HCT116 (cell line): ENCODE measurements around the gene GPN1. TPM values are rescaled to one million over a fixed set of nuclear protein-coding genes. Genes with fewer than 3 reads are reported as not detected.
"Not testable (repeated sequence)": the region's sequence is repeated elsewhere in the genome, so short reads cannot be mapped to it uniquely, and the experiment has no call there.

ENCODE experiments used
- ATAC-seq: fragments of 200-7000 bp; cut with Tn5 transposase; 2 replicates; pipeline ENCODE4 v1.9.1; 2020; ENCODE audit warnings: mild to moderate bottlenecking, moderate library complexity
- BruUV-seq: library from RNA; stranded (reverse); fragments of 400-500 nt; replicated peaks from 2 replicates; lab custom pipeline; 2021; lab: Mats Ljungman, UMichigan
- CTCF ChIA-PET: fragments of 300-600 bp; sonication (Branson Sonifier 250); formaldehyde crosslinking; loops from one replicate; lab custom pipeline; 2021; ENCODE audit warnings: antibody characterized with exemption; lab: Charles Lee
- POLR2A ChIA-PET: fragments of 300-600, 350-600 bp; sonication (Branson Sonifier 250); formaldehyde crosslinking; loops from one replicate; lab custom pipeline; 2021; ENCODE audit warnings: antibody characterized with exemption; lab: Charles Lee
- RAD21 ChIA-PET, 2 experiments: fragments of 300-600 bp; sonication (Branson Sonifier 250); formaldehyde crosslinking; loops; one replicate each; lab custom pipeline; 2023; ENCODE audit warnings: low total read pairs in 2 of 2; ENCODE audit not compliant: uncharacterized antibody in 2 of 2, unreplicated experiment in 2 of 2, low non-redundant PET in 1 of 2; lab: Charles Lee
- DNase-seq: peaks from one replicate; pipeline ENCODE4 v3.0.0-alpha.2; 2010; ENCODE audit warnings: low read depth, low spot score
- H2AFZ ChIP-seq: fragments of 200-600 bp; shearing (Covaris generic), sonication (generic); 2 replicates; pipeline ENCODE4 v1.6.1; 2017; ENCODE audit warnings: low read depth, mixed run types, mixed read lengths, antibody characterized with exemption, low read length; ENCODE audit not compliant: poor library complexity, severe bottlenecking
- H3K27ac ChIP-seq: 2 replicates; pipeline ENCODE4 v1.5.1; 2012; ENCODE audit warnings: low read depth, low read length
- H3K27me3 ChIP-seq: fragments of 200-600 bp; sonication (generic); 2 replicates; pipeline ENCODE4 v1.6.1; 2016; ENCODE audit warnings: mixed run types, low read length, mixed read lengths; ENCODE audit not compliant: insufficient read depth
- H3K36me3 ChIP-seq, 2 experiments: fragments of 200-500 bp in 1 of 2; fragments of 200-600 bp in 1 of 2; sonication (Bioruptor generic) in 1 of 2; sonication (generic) in 1 of 2; 2 replicates each; pipeline versions ENCODE4 v1.5.1 to v1.6.1; 2014 to 2016; ENCODE audit warnings: low read length in 2 of 2, inconsistent platforms in 1 of 2, mixed read lengths in 1 of 2, mixed run types in 1 of 2; ENCODE audit not compliant: insufficient read depth in 2 of 2, control insufficient read depth in 1 of 2
- H3K4me1 ChIP-seq, 2 experiments: fragments of 200-600 bp in 1 of 2; sonication (generic) in 1 of 2; 2 replicates each; pipeline versions ENCODE4 v1.5.1 to v1.6.1; 2012 to 2017; ENCODE audit warnings: low read length in 2 of 2, inconsistent platforms in 1 of 2, mild to moderate bottlenecking in 1 of 2, mixed read lengths in 1 of 2, mixed run types in 1 of 2, moderate library complexity in 1 of 2; ENCODE audit not compliant: insufficient read depth in 2 of 2, control insufficient read depth in 1 of 2
- H3K4me2 ChIP-seq: fragments of 200-600 bp; sonication (generic); 2 replicates; pipeline ENCODE4 v1.6.1; 2017; ENCODE audit warnings: mixed run types, low read length, mixed read lengths
- H3K4me3 ChIP-seq, 2 experiments: fragments of 200-600 bp in 1 of 2; sonication (generic) in 1 of 2; replicated peaks in 1 of 2; 2 replicates each; pipeline ENCODE4 v1.5.1; 2011 to 2016; ENCODE audit warnings: low read length in 2 of 2, control low read depth in 1 of 2, low read depth in 1 of 2, mild to moderate bottlenecking in 1 of 2, mixed read lengths in 1 of 2, mixed run types in 1 of 2
- H3K79me2 ChIP-seq: fragments of 200-600 bp; sonication (generic); 2 replicates; pipeline ENCODE4 v1.6.1; 2017; ENCODE audit warnings: mild to moderate bottlenecking, mixed run types, low read length, moderate library complexity, mixed read lengths; ENCODE audit not compliant: insufficient read depth
- H3K9ac ChIP-seq: fragments of 200-600 bp; sonication (generic); 2 replicates; pipeline ENCODE4 v1.6.1; 2016; ENCODE audit warnings: low read length, mixed read lengths
- H3K9me2 ChIP-seq: fragments of 200-600 bp; sonication (generic), shearing (Covaris generic); 2 replicates; pipeline ENCODE4 v1.6.1; 2017; ENCODE audit warnings: mixed run types, mild to moderate bottlenecking, moderate library complexity; ENCODE audit not compliant: insufficient read depth
- H3K9me3 ChIP-seq, 2 experiments: fragments of 200-500 bp in 1 of 2; fragments of 200-600 bp in 1 of 2; sonication (Bioruptor generic) in 1 of 2; sonication (generic) in 1 of 2; 2 replicates each; pipeline ENCODE4 v1.6.1; 2014 to 2017; ENCODE audit warnings: low read length in 2 of 2, mixed read lengths in 2 of 2, inconsistent platforms in 1 of 2, low read depth in 1 of 2, mild to moderate bottlenecking in 1 of 2, mixed run types in 1 of 2, moderate library complexity in 1 of 2; ENCODE audit not compliant: control insufficient read depth in 1 of 2, insufficient read depth in 1 of 2
- H4K20me1 ChIP-seq: fragments of 200-600 bp; sonication (generic), shearing (Covaris generic); 2 replicates; pipeline ENCODE4 v1.6.1; 2017; ENCODE audit warnings: mixed run types, mild to moderate bottlenecking, moderate library complexity; ENCODE audit not compliant: insufficient read depth
- CBX3 ChIP-seq: IDR thresholded peaks from 2 replicates; pipeline ENCODE4 v1.6.1; 2012; ENCODE audit warnings: low read depth
- FOSL1 ChIP-seq: IDR thresholded peaks from 2 replicates; pipeline ENCODE4 v1.6.1; 2012; ENCODE audit warnings: low read depth
- JUND ChIP-seq: IDR thresholded peaks from 2 replicates; pipeline ENCODE4 v1.6.1; 2012
- MAX ChIP-seq: IDR thresholded peaks from 2 replicates; pipeline ENCODE4 v1.6.1; 2012
- RAD21 ChIP-seq: IDR thresholded peaks from 2 replicates; pipeline ENCODE4 v1.6.1; 2012; ENCODE audit warnings: low read depth, mild to moderate bottlenecking
- SP1 ChIP-seq: IDR thresholded peaks from 2 replicates; pipeline ENCODE4 v1.6.1; 2012; ENCODE audit warnings: low read depth
- YY1 ChIP-seq: IDR thresholded peaks from 2 replicates; pipeline ENCODE4 v1.6.1; 2011; ENCODE audit warnings: low read length, low read depth, moderate library complexity, mild to moderate bottlenecking; ENCODE audit not compliant: insufficient replicate concordance; ENCODE audit errors: extremely low read depth
- intact Hi-C: fragments of 100-400 bp; cut with micrococcal nuclease; formaldehyde crosslinking; loops from 2 replicates; pipeline ENCODE4 v1.10.0; 2022
- total RNA-seq: library from RNA; stranded (reverse); gene quantifications from one replicate; pipeline ENCODE4 v1.2.1, GENCODE V29; 2021; ENCODE audit not compliant: unreplicated experiment

Gene GPN1
- total RNA-seq, 1 experiment from 2014 or later, result 34.3 TPM

GRCh38 chr2:27681841-27682240 lies 53.0 kb downstream of the GPN1 start:
- H3K27ac ChIP-seq, result peak overlapping the region; percentile 70; the same call in 1 of the 2 replicates
- no peak for DNase-seq
- peak; percentile 33; the same call in 1 of the 2 replicates for ATAC-seq
- CTCF ChIA-PET, result interaction anchor here (1.3 to 2.9 kb wide), 8 partner anchors 8 to 402 kb away, joined by 4 to 22 read pairs (median 10); partner anchors contain the start of gene PPM1G
- no peak overlapping the region for H2AFZ ChIP-seq
- no peaks in the 10 kb centered on the region for H3K79me2 ChIP-seq
- no TSS peak for BruUV-seq
- no peaks in the 10 kb centered on the region for H3K9me2 ChIP-seq
- peak overlapping the region; percentile 71 for H3K4me2 ChIP-seq
- H3K4me3 ChIP-seq, result peak overlapping the region in 1 of 2 experiments; percentile 40; a peak in 1 of 4 replicates
- H3K36me3 ChIP-seq, result peaks cover 14 to 16% of the 10 kb centered on the region in 2 experiments; a peak in 3 of 4 replicates
- intact Hi-C loops, result loop anchor here (2.0 to 5.0 kb wide), 2 partner anchors 715 to 771 kb away; no protein-coding TSS in a partner anchor
- H3K9ac ChIP-seq, result peak overlapping the region; percentile 39
- H3K27me3 ChIP-seq, result no peaks in the 10 kb centered on the region
- no peaks in the 10 kb centered on the region for H3K9me3 ChIP-seq
- peaks cover 25 to 35% of the 10 kb centered on the region in 2 experiments for H3K4me1 ChIP-seq
- RAD21 ChIA-PET, result no interaction called here
- TF ChIP-seq MAX, result peak; percentile 38; the same call in 1 of the 2 replicates
- TF ChIP-seq YY1, result no peak
- H4K20me1 ChIP-seq, result no peaks in the 10 kb centered on the region
- POLR2A ChIA-PET, result interaction anchor here (0.6 to 0.8 kb wide), 2 partner anchors 102 to 258 kb away, joined by 3 read pairs; no protein-coding TSS in a partner anchor

GRCh38 chr2:27682334-27682771 lies 53.5 kb downstream of the GPN1 start:
- BruUV-seq, H4K20me1 ChIP-seq, H3K79me2 ChIP-seq, H3K9me2 ChIP-seq, H3K9me3 ChIP-seq, RAD21 ChIA-PET, H2AFZ ChIP-seq, H3K27me3 ChIP-seq: not testable (repeated sequence)
- peak overlapping the region in 1 of 2 experiments; percentile 40; a peak in 2 of 4 replicates for H3K4me3 ChIP-seq
- CTCF ChIA-PET, result interaction anchor here (1.1 to 2.9 kb wide), 15 partner anchors 8 to 939 kb away, joined by 3 to 22 read pairs (median 7); partner anchors contain the start of gene PPM1G
- H3K9ac ChIP-seq, result peak overlapping the region; percentile 39
- H3K36me3 ChIP-seq, result peaks cover 9 to 13% of the 10 kb centered on the region in 2 experiments; a peak in 3 of 4 replicates
- peak overlapping the region; percentile 70 for H3K27ac ChIP-seq
- TF ChIP-seq JUND, result peak; percentile 68
- TF ChIP-seq RAD21, result peak; percentile 7; the same call in 1 of the 2 replicates
- peak; percentile 49; the same call in 1 of the 2 replicates for TF ChIP-seq SP1
- TF ChIP-seq FOSL1, result peak; percentile 68
- TF ChIP-seq CBX3, result peak; percentile 19; the same call in 1 of the 2 replicates
- peak overlapping the region; percentile 71 for H3K4me2 ChIP-seq
- intact Hi-C loops, result loop anchor here (2.0 to 5.0 kb wide), 2 partner anchors 715 to 770 kb away; no protein-coding TSS in a partner anchor
- ATAC-seq (peak; percentile 49), DNase-seq (peak; percentile 65)
- POLR2A ChIA-PET, result interaction anchor here (1.1 kb wide), 1 partner anchor 19 kb away, joined by 3 read pairs; the partner anchor contains the start of genes SLC4A1AP and SUPT7L
- peaks cover 25 to 35% of the 10 kb centered on the region in 2 experiments for H3K4me1 ChIP-seq
